OCI-M2 (cell line): Measurements from ENCODE around the gene POLR2J3.
"Not testable (repeated sequence)": the region's sequence is repeated elsewhere in the genome, so short reads cannot be mapped to it uniquely, and the experiment has no call there.

ENCODE experiments used
- DNase-seq: peaks from one replicate; lab custom pipeline; 2025; ENCODE audit not compliant: unreplicated experiment; lab: John Stamatoyannopoulos, UW

Gene POLR2J3

DNA sequence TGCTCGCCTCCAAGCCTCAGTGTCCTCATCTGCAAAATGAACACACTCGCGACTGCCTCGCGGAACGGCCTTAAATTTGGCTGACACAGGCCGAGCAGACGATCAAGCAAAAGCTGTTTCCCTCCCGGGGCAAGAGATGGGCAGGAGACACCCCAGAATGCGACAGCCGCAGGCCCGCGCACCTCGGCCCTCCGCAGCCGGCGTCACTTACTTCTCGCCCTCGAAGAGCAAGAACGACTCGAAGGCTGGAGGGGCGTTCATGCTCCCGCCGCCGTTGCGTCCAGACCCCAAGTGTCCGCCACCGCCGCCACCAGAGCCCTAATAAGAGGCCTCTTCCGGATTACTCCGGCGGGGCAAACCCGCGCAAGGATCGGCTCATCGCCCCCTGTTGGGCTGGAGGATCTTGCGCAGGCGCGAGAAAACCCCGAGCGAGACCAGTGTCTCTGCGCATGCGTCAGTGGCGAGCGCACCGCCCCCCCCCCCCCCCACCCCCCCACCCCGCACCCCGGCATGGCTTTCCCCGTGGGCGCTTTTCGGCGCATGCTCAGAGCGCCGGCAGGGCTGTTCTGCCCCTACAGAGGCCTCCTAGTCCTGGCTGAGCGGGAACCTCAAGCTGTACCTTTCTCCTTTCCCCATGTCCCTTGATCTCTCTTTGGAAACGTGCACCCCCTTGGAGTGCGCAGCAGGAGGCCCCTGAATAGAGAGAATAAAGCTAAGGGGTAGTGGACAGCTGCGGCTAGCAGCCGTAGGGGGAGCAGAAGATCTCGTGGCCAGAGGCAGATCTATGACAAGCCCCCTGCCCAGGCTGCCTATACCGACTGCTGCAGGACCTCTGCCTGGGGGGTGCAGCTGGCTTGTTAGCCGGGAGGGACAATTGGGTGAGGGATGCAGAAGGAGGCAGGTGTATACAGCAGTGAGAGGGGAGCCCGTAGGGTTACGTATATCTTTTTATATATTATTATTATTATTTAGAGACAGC, at the start of gene POLR2J3:
Gene POLR2J3, minus strand, starts transcription at position 323 of the 979 bp plus-strand sequence. Its CDS starts 62 bp downstream, at position 261.
- DNase-seq, result not testable (repeated sequence)

DNA sequence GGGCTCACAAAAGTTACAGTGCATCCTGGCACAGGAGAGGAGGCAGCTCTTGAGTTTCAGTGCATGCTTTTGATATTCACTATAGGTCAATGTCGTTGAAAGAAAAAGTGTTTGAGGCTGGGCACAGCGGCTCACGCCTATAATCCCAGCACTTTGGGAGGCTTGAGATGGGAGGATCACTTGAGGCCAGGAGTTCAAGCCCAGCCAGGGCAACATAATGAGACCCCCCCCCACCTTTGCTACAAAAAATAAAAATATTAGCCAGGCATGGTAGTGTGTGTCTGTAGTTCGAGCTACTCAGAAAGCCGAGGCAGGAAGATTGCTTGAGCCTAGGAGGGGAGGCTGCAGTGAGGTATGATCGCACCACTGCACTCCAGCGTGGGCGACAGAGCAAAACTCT, 45.7 kb upstream of the POLR2J3 start:
- DNase-seq, result not testable (repeated sequence)

DNA sequence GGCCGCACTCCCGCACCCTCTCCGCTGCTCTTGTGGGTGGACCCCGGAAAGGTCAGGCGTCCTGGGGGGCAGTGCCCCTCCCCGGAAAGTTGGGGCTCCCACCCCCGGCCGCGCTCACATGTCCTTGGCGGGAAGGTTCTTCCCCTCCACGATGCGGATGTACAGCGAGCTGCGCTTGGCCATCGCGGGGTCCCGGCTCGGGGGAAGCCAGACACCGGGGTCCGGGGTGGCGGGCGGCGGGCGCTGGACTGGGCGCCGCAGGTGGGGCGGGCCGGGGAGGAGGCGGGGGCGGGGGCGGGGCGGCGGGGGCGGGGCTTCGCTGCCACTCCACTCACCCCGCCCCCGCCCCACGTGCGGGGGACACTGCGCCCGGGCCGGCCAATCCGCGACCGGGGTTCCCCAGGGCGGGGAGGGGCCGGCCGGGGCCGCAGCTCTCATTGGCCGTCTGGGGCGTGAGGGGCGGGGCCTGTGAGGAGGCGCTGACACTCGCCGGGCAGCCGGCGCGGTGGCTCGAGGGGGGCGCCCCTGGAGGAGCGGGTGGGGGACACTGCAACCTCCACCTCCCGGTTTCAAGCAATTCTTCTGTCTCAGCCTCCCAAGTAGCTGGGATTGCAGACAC, 44.2 kb upstream of the POLR2J3 start, which contains the start of gene RASA4:
Gene RASA4, minus strand, starts transcription at position 250 of the 619 bp plus-strand sequence. Its CDS starts 67 bp downstream, at position 183.
- not testable (repeated sequence) for DNase-seq

DNA sequence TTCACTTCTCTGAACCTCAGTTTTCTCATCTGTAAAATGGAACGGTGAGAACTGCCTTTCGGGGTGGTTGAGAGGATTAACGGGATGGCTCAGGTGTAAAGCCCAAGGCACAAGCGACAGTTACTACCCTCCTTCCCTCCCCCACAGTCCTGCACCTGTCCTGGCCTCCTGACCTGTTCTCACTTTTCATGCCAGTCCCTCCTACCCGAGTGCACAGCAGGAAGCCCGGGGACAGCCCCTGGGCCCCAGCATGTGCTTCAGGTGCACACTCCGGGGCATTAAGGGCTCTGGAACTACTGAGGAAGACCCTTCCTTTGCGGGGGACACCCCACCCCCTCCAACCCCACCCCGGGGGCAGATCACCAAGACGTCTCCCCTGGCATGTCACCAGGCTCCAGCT, 43.5 kb upstream of the POLR2J3 start:
- not testable (repeated sequence) for DNase-seq

DNA sequence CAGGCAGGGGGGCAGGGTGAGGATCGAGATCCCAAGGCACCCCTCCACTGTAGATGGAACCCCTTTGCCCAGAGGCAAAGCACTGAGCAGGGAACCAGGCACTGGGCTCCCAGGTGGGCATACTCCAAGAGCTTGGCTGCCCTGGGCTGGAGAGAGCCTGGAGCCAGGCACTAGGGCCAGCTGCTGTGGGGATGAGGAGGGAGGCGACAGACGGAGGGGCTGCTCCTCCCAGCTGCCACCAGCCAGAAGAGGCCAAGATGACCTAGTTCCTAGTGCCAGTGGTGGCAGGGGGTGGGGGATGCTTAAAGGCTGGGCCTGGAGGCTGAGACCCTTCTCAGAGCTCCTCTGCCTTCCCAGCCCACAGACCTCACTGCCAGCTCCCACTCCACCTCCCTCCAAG, 42.5 kb upstream of the POLR2J3 start:
- DNase-seq, result not testable (repeated sequence)

DNA sequence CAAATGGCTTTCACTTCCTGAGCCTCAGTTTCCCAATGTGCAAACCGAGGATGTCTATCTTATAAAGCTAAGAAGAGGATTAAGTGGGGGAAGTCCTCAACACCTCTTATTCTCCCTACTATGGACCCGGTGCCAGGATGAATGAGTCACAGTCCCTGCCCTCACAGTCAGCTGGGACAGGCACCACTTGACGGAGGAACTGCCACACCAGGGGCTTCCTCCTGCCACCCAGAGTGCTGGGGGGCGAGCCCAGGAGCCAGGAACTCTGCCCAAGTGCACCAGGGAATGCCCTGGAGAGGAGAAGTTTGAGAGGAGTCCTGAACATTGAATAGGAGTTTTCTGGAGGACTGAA, 41.9 kb upstream of the POLR2J3 start:
- not testable (repeated sequence) for DNase-seq

DNA sequence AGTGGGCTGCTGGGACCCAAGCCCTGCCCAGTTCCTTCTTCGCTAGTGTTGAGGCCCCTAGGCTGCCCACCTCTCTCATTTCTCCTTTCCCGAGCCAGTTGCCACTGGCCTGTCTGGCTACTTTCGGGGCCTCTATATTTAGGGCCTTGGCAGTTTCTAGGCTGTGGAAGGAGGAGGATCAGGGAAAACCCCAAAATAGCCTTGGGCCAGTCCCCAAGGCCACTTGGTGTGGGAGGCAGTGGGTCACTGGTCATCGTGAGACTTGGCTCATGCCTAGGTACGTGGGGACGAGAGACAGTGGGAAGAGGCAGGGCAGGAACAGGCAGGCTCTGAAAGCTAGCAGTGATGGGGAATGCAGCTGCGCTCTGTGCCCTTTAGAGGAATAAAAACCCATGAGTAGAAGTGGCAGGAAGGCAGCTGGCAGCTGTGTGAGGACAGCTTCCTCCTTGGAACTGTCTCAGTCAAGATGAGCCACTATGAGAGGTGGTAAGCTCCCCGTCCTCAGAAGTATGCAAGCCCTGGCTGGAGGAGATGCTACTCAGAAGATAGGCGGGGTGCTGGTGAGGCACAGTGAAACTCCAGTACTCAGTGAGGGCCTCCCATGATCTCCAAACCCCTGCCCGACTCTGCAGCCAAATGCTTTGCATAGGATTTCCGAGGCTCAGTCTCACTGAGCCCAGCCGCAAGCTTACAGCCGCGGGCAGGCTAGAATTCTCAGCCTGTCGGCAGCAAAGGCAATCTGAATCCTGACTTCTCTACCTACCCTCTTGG, 41.4 kb upstream of the POLR2J3 start:
- DNase-seq, result not testable (repeated sequence)

DNA sequence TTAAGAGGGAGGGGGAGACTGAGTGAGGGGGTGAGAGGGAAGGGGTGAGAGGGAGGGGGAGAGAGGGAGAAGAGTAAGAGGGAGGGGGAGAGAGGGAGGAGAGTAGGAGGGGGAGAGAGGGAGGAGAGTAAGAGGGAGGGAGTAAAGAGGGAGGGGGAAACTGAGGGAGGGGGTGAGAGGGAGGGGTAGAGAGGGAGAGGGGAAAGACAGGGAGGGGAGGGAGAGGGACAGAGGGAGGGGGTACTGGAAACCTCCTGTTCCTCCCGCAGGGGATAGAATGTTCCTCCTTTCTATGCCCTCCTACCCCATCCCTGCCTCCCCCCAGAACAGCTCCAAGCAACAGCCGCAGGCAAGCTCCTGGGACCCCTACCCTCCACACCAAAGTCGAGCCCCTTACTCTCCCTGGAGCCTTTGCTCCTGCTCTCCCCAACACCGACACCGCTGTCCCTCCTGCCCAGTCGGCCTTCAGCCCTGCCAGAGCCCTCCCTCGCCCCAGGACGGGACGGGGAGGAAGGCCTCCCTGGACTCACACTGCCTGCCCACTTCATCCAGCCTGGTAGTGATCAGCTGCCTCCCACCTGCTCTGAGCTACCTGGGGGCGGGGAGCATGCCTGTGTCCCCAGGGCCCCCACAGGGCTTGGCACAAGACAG, 39.4 kb upstream of the POLR2J3 start:
- DNase-seq, result not testable (repeated sequence)

DNA sequence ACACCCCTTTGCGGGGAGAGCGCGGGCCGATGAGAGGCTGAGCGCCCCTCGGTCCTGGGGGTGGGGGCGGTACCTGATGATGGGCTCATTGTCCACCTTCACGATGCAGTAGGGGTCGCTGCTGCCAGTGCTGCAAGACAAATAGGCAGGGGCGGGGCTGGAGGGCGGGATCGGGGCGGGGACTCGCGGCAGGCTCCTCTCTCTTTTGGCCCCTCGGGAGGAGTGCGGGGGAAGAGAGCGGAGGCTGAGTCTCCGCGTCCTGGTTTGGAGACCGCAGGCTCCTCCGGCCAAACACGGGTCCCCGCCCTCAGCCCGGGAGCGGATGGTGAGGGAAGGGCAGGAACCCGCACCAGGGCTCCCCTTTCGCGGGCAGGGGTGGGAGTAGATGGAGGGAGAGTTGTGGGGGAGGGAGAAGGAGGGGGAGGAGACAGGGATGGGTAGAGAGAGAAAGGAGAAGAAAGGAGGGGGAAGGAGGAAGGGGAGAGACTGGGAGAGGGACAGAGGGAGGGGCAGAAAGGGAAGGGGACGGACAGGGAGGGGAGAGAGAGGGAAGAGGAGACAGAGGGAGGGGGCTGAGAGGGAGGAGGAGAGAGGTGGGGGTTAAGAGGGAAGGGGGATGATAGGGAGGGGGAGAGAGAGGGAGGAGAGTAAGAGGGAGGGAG, 38.8 kb upstream of the POLR2J3 start:
- DNase-seq, result not testable (repeated sequence)

DNA sequence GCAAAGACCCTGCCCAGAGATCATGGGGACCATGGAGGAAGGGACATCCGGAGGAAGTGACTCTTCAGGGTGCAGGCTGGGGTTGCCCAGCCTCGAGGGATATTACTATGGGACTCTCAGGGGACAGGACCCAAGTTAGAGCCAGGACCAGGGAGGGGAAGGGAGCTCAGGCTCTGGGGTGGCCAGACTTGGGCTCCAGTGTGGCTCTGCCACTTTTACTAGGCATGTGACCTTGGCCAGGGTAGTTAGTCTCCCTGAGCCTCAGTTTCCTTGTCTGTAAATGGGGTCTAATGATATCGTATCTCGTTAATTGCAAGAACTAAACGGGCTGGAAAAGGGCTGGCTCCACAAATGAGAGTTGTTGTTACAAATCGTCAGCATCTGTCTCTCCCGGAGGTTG, 38.1 kb upstream of the POLR2J3 start:
- DNase-seq, result not testable (repeated sequence)

DNA sequence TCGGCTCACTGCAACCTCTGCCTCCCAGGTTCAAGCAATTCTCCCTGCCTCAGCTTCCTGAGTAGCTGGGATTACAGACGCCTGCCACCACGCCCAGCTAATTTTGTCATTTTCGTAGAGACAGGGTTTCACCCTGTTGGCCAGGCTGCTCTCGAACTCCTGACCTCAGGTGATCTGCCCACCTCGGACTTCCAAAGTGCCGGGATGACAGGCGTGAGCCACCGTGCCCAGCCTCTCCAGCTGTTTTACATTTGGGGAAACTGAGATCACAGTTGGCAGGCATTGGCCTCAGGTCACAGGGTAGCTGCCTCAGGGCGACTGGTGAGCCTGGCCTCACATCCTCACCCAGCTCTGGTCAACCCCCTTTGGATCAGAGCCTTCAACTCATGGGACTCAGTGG, 37.4 kb upstream of the POLR2J3 start:
- not testable (repeated sequence) for DNase-seq

DNA sequence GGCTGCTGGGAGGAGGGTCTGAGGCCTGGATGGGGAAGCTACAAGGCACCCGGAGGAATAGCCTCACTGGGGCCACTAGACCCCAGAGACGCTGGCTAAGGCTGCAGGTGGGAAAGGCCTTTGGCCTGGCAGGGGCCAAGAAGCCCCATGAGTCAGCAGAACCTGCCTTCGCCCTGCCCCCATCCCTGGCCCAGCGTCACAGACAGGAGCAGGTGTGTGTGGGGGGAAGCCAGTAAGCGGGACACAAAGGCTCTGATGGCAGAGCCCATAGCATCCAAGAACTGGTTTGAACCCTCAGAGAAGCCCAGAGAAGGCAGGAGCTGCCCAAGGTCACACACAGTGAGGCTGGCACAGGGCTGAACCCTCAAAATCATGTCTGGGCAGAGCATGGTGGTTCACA, 34.5 kb upstream of the POLR2J3 start:
- not testable (repeated sequence) for DNase-seq

DNA sequence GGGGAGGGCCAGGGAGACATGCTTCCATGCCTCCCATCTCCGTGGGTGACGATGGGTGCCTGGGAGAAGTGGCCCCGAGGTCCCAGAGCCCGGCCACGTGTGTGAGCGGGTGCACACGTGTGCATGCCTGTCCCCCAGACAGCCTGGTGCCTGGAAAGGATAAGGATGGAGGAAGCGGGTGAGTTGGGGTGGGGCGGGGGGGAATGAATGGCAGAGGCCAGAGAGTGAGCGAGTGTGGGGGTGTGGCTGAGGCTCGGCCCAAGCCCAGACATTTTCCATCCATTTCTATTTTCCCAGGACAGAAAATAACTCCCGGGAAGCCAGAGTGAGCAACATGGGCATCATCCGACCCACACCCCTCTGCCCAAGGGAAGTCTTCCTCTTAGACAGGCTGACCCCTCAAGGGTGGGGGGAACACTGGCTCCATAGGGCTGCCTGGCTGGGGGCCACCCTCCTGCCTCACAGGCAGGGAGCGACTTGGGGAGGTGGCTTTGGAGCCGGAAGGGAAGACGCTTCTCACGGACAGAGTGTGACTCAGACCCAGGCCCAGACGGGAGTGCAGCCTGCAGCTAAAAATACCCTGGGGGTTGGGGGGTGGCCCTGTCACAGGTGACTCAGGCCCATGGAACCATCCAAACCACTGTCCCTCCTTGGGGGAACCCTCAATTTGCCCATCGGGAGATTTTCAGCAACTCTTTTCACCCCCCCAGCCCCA, 32.2 kb upstream of the POLR2J3 start:
- not testable (repeated sequence) for DNase-seq

DNA sequence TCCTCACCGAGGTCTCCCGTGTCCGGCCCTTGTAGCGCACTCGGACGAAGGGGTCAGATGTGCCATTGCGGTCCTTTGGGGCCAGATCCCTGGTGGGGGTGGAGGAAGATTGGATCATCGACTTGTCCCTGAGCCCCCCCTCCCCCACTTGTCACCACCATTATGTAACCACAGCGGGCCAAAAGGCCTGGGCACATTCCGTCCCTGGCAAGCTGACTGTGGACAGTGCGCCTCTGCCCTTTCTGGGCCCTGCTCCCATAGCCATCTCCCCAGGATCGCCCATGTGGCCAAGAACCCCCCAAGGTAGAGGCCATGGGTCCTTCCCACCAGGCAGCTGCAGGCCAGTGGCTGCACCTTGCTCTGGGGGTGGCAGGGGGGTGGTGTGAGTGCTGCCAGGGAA, 29.9 kb upstream of the POLR2J3 start:
- DNase-seq, result not testable (repeated sequence)

DNA sequence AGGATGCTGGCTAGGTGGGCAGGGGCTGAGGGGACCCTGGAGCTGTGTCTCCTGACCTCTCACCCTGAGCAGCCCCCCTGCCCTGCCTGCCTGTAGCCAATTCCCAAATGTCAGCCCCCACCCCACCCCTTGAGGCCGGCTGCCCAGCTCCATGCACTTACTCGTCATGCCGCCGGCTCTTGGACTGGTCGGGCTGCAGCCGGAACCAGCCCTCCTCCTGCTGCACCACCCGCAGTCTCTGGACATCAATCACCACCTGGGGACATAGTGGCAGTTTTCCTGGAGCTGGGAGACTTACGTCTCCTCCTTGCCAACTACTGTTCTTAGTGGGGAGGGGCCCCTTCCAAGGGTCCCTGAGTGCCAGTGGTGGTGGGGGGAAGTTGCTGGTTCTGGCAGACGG, 27.3 kb upstream of the POLR2J3 start:
- not testable (repeated sequence) for DNase-seq

DNA sequence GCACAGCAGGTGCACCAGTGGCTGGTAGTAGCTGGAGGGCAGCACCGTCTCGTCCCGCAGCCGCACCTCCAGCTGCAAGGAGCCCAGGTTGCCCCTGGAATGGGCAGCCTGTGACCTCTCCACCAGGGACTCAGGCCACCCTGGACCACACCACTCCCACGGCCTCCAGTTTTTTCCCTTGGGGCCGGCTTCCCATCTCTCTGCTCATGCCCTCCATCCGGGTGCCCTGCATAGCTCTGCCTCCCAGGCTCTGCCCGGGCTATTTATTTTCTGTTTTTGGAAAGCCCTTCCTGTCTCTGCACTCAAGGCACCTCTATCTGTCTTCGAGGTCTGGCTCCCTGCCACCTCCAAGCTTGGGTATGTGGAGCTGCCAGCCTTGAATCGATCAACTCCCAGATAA, 23.7 kb upstream of the POLR2J3 start:
- not testable (repeated sequence) for DNase-seq

DNA sequence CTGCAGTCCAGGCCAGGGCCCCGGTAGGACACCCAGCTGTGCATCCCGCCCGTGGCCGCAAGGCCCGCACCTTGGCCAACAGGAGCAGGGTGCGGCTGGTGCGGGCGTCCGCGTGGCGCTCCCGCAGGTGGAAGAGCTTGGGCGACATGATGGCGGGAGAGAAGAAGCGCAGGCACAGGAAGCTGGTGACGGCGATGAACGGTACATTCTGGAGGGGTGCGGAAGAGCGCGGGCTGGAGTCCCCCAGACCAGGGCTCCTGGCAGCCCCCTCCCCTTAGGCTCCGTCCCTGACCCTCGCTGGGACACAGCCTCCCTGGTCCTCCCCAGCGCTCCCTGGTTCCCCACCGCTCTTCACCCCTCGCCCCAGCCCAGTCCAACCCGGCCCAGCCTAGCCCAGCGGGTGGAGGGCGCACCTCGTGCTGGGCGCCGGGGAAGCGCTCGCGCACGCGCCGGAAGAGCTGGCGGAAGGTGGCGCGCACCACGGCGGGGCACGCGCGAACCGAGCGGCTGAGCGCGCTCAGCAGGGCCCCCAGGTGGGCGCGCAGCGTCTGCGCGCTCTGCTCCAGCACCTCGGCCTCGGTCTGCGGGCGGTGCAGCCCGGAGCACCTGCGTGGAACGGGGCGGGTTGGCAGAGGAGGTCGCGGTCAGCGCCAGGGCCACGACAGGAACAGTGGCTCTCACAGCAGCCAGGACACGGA, 21.4 kb upstream of the POLR2J3 start:
- DNase-seq, result not testable (repeated sequence)

DNA sequence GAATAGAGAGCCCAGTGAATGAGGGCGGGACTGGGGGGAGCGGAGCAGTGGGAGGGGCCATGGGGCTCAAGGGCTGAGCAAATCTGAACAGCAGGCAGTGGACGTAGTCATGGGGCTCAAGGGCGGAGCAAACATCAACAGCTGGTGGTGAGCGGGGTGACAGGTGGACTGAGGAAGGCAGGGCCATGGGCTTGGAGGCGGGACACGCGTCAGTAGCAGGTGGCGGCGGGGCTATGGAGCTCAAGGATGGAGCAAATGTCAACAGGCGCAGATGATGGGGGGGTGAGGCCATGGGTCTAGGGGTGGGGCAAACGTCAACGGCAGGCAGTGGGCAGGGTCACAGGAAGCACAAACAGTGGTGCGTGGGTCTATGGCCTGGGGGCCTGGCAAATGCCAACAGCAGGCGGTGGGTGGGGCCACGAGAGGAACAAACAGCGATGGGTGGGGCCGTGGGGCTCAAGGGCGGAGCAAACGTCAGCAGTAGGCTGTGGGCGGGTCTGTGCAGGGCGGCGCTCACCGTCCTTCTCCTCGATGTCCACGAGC, 20.2 kb upstream of the POLR2J3 start:
- not testable (repeated sequence) for DNase-seq

DNA sequence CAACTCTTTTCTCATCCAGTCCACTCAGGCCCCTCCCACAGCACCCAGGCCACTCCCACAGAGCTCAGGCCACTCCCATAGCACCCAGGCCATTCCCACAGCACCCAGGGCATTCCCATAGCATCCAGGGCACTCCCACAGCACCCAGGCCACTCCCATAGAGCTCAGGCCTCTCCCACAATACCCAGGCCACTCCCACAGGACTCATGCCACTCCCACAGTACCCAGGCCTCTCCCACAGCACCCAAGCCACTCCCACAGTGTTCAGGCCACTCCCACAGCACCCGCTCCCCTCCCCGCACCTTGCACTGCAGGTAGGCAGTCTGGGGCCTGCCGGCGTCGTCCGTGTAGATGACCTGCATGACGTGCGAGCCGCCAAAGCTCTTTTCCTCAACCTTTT, 17.5 kb upstream of the POLR2J3 start:
- DNase-seq, result not testable (repeated sequence)
